Activated T-cell treated with anti-CD3 and anti-CD28 coated beads for 4 hours (primary cell): ENCODE data around the gene SPDYE5.
"Not testable (repeated sequence)": the region's sequence is repeated elsewhere in the genome, so short reads cannot be mapped to it uniquely, and the experiment has no call there.

Experiments used
- DNase-seq: peaks from one replicate; pipeline ENCODE4 v3.0.0-alpha.2; 2020

Gene SPDYE5

DNA sequence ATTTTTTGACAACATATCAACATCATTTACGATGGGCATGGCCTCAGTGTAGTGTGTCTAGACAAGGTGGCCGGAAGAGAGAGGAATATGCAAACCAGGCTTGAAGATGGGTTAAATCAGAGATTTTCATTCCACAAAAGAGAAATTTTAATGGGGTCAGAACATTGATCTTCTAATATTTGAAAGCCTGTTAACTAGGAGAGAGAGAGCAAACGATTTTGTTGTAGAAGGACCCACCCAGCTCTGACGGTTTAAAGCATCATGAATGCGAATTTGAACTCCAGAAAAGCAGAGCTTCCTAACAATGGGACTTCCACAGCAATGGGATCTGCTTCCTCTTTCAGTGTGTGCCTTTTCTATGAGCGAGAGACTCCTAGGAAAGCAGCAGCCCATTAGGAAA lies at the start of gene SPDYE5:
SPDYE5 (plus strand) TSS at position 301 of the 400 bp plus-strand sequence. CDS start 1,728 bp downstream, outside the sequence.
- not testable (repeated sequence) for DNase-seq

- DNase-seq = not testable (repeated sequence)
These were observed 49.5 kb upstream of the SPDYE5 start for GRCh38 chr7:75442465-75443111.

- DNase-seq = not testable (repeated sequence)
These were observed 42.2 kb upstream of the SPDYE5 start for GRCh38 chr7:75449946-75450345.

GRCh38 chr7:75452494-75452955 lies 39.6 kb upstream of the SPDYE5 start:
- not testable (repeated sequence) for DNase-seq

GRCh38 chr7:75456403-75456802 lies 35.7 kb upstream of the SPDYE5 start:
- DNase-seq = not testable (repeated sequence)

DNA sequence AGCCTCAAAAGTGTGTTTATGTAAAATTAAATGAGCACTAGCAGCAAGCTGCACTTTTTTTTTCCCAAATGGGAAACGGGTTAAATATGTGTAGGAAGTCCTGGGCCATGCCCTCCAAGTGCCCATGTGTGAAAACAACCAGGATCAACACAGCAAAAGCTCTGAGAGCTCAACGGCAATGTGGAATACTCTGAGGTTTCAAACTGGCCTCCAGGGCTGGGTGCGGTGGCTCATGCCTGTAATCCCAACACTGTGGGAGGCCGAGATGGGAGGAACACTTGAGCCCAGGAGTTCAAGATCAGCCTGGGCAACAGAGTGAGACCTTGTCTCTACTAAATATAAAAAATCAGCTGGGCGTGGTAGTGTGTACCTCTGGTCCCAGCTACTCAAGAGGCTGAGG lies 34.1 kb upstream of the SPDYE5 start:
- DNase-seq = not testable (repeated sequence)

DNA sequence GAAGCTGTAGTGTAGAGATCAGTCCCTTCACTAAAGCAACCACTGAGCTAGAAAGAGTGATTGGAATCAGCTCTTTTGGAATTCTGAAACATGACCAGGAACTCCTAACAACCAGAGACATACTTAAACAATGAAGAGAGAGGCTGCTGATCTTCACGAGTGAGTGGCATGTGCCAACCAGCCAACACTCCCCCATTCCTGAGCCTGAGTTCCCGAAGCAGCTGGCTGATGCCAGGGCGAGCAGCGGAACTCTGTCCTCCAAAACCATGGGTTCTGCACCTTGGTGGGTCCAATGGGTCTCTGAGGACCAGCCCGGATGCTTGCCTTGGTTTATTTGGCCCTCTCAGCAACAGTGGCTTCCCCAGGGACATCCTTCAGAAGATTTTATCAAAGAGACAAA lies 31.6 kb upstream of the SPDYE5 start:
- not testable (repeated sequence) for DNase-seq

GRCh38 chr7:75470166-75470565 lies 22.0 kb upstream of the SPDYE5 start:
- DNase-seq = not testable (repeated sequence)

GRCh38 chr7:75477457-75477856 lies 14.7 kb upstream of the SPDYE5 start:
- DNase-seq = not testable (repeated sequence)

DNA sequence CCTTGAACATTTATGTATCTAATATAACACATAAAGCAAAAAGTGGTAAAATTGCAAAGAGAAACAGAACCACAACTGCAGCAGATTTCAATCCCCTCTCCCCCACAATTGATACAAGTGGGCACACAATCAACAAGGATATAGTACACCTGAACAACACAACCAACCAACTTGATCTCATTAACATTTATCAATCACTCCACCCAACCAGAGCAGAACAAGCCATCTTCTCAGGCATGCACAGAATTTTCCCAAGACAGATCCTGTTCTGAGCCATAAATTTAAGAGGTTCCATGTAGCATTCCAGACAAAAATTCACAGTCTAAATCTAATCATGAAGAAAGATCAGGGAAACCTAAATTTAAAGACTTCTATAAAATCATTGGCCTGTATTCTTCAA lies 11.8 kb upstream of the SPDYE5 start:
- not testable (repeated sequence) for DNase-seq

GRCh38 chr7:75485355-75485978 lies 6.7 kb upstream of the SPDYE5 start:
- not testable (repeated sequence) for DNase-seq

DNA sequence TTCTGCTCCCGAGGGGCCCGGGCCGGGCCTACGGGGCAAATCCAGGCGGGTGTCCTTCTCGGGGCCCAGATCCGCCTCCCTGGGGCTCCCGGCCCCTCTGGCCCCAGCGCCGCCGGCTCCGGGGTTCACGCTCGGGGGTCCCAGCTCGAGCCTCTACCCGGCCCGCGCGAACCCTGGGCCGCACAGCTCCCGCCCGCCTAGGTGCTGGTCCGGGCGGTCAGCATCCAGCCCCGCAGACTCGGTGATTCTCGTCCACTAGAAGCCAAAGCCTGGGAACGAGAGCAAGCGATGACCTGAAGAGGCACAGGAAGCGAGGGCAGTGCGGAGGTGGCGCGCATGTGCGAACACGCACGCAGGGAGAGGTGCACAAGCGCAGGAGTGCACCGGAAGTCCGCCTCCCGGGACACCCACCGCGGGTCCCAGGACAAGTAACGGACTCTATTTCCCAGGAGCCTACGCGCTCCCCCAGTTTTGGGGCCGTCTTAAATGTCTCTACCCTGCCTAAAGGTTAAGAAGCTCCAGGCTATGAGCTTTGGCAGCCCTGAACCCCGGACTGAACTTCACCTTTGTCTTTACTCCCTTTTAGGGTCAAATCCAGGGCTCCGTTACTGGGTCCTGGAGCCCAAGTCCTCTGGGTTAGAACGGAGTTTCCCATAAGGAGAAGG lies 6.0 kb upstream of the SPDYE5 start, which contains the start of gene POM121C:
POM121C (minus strand) TSS at position 321 of the 665 bp plus-strand sequence. CDS start 44,803 bp downstream, outside the sequence.
- peak; percentile 74 for DNase-seq

- DNase-seq = not testable (repeated sequence)
These were observed 16.9 kb downstream of the SPDYE5 start for GRCh38 chr7:75509033-75509432.

DNA sequence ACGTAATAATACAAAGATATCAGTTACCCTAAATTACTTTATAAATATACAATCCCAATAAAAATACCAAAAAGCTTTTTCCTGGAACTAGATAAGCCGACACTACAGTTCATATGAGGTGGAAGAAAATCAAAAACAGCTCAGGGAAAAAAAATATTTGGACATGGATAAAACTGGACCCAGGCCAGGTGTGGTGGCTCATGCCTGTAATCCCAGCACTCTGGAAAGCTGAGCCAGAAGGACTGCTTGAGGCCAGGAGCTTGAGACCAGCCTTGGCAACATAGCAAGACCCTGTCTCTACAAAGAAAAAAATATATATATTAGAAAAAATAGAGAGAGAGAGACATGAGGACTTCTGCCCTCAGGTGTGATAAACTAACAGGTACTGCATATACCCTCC lies 26.7 kb downstream of the SPDYE5 start:
- not testable (repeated sequence) for DNase-seq

DNA sequence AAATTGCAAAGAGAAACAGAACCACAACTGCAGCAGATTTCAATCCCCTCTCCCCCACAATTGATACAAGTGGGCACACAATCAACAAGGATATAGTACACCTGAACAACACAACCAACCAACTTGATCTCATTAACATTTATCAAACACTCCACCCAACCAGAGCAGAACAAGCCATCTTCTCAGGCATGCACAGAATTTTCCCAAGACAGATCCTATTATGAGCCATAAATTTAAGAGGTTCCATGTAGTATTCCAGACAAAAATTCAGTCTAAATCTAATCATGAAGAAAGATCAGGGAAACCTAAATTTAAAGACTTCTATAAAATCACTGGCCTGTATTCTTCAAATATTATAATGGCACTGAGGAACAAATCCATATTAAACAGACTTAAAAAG lies 29.6 kb downstream of the SPDYE5 start:
- DNase-seq = not testable (repeated sequence)

- not testable (repeated sequence) for DNase-seq
These were observed 35.2 kb downstream of the SPDYE5 start for GRCh38 chr7:75527224-75527722.

DNA sequence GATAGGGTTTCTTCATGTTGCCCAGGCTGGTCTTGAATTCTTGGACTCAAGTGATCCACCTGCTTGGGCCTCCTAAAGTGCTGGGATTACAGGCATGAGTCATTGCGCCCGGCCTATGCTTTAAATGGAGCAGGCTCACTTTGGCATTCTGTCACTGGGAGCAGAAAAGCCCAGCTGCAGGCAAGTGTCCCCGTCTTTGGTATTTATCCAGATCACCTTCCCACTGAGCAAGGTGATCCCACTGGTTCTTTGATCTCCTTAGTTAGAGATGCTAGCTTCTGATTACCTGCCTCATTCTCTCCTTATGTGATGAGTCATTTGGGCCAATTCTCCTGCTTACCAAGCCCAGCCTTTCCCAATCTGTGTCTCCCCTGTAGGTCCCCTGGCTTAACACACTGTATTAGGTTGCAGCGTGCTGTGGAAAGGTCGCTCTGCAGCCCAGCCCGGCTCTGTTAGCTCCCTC lies 39.3 kb downstream of the SPDYE5 start:
- DNase-seq = no peak

DNA sequence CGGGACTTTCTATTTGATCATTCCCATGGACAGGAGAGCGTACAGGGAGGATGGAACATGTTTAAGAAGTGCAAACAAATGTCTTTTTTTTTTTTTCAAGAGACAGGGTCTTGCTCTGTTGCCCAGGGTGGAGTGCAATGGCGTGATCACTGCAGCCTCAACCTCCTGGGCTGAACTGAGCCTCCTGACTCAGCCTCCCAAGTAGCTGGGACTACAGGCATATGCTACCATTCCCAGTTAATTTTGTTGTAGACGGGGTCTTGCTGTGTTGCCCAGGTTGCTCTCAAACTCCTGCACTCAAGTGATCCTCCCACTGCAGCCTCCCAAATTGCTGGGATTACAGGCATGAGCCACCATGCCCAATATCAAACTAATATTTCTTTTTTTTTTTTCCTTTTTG lies 40.5 kb downstream of the SPDYE5 start:
- DNase-seq = no peak

DNA sequence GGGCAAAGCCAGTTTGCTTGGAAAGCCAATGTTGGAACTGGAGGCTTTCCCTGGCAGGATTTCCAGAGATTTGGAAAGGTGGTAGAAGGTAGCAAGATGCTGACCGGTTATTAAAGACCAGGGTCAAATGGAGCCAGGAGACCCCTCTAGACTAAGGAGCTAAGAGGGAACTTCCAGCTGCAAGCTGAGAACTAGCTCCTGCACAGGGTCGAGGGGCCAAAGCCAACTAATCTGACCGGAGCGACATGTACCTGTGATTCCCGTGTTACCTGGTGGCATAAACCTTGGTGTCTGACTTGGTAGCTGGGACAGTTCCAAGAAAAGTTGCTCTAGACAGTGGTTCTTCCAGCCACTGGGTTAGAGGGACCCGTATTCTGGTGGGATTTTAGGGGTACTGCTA lies 41.8 kb downstream of the SPDYE5 start:
- no peak for DNase-seq

GRCh38 chr7:75534727-75535307 lies 42.7 kb downstream of the SPDYE5 start:
- no peak for DNase-seq

- DNase-seq = no peak
These were observed 44.4 kb downstream of the SPDYE5 start for GRCh38 chr7:75536491-75536890.

GRCh38 chr7:75536940-75537538 lies 44.9 kb downstream of the SPDYE5 start:
- no peak for DNase-seq

- no peak for DNase-seq
These were observed 45.6 kb downstream of the SPDYE5 start for GRCh38 chr7:75537731-75538130.
